Measurements from ENCODE around the gene IL4R.
"Not testable (repeated sequence)": the region's sequence is repeated elsewhere in the genome, so short reads cannot be mapped to it uniquely, and the experiment has no call there.

The IL4R gene

DNA sequence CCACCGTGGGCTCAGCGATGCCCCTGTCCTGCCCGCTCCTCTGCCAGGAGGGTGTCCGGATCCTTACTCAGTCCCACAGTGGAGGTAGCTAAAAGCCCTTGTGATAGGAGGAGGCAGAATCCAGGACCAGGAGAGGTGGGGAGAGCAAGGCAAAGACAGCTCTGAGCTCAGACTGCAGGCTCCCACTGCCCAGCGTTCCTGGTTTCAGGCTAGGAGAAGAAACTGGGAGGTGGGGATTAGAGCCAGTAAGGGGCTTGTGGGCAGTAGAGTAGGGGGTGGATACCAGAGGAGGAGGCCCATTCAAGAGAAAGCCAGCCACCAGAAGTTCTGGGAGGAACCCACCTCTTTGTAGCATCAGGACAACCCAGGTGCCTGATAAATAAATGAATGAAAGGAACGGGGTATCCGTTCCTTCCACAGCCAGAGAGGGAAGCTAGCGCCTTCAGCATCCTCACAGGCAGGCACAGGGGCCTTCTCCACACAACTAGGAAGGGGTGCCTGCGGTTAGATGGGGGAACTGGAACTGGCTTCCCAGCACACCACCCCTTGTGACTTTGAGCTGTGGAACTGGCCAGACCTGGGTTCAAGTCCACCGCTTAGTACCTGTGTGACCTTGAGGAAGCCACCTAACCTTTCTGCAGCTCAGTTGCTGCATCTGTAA lies 90.5 kb downstream of the IL4R start:
- DNase-seq (ENCODE audit: low spot score): no peak

DNA sequence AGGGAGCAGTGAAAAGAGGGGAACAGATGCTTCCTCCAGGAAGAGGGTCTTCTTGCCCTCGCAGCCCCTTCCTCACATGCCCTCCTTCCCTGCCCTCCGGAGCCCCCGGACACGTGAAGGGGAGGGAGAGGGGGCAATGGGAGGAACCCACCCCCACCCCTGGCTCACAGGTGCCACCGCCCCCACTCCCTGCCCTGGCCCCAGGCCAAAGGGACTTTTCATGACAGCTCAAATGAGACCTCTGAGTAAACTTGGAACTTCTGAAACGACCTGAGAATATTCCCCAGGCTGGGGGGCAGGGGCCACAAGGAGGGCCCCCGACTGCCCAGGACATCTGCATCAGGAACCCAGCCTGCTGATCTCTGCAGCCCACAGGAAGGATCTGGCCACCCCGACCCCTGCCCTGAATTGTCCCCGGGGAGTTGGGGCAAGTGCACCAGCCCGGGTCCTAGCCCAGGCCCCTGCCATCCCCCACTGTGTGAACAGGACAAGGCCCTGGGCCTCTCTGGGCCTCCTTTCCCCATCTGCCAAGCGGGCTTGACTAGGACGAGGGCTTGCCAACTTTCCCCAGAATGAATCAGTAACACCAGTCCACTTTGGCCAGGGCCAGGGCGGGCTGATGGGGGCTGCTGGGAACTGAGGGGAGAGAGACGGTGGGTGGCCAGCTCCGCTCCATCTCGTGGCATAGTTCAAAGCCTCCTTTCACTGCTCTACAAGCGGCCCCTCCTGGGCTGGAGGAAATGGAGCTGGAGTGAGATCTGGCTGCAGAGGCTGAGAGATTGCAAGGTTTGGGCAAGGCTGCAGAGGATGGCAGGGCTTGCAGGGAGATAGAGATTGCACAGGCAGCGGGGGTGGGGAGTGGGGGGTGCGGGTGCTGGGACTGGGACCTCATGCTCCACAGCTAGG lies 92.0 kb downstream of the IL4R start:
- DNase-seq (ENCODE audit: low spot score): no peak

DNA sequence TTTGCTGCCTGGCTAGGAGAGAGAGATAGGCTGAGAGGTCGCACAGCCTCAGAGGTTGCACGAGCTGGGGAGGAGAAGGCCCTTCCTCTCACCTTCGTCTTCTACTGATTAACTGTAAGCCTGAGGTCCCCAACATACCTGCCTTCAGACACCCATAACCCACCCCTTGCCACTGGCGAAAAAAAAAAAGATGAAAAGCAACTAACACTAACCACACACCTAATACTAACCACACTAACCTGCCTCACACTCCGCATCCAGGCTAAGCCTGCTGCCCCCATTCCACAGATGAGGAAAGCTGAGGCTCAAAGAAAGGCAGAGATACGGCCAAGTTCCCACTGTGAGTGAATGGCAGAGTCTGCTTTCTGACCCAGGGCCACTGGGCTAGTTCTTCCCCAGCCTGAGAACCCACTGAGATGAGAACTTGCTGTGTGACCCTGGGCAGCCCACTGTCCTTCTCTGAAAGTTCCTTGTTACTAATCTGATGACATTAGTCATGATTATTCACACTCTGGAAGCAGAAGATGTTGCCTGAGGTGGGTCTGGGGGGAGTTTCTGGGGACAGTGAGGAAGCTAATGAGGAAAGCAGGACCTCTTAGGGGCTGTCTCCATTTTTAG lies 92.8 kb downstream of the IL4R start:
- no peak for DNase-seq (ENCODE audit: low spot score)

DNA sequence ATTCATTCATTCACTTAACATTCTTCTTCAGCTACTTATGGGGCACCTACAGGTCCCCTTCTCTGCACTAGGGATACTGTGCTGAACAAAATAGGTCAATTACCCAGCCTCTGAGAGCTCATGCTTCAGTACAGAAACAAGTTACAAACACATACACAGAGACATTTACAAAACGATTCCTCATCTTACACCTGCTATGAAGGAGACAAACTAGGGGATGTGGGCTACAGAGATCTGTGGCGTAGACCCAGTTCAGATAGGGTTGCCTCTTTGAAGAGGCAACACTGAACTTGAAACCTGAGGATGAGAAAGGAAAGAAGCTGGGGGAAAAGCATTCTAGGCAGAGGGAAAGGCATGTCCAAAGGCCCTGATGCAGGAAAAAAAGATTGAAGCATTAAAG lies 93.4 kb downstream of the IL4R start:
- DNase-seq (ENCODE audit: low spot score): no peak

DNA sequence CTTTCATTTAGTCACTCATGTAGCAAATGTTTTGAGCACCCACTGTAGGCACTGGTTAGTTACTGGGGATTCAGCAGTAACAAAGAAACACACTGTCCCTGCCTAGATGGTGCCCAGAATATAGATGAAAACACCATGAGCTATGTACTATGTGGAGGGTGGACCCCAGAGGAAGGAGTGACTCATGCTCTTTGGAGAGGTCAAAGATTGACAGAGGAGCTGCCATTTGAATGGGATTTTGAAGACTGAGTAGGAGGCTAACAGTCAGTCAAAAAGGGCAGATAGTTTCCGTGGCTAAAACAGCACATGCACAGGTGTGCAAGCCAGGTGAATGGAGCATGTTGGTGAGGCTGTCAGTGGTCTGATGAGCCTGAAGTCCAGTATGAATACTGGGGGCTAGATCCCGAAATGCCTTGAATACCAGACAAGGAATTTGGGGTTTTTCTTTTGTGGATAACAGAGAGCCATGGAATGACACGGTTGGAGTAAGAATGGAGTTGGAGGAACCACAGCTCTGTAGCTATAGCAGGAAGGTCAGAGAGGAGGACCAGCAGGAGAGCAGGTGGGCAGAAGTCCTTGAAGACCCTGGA lies 94.3 kb downstream of the IL4R start:
- DNase-seq (ENCODE audit: low spot score): peak; percentile 75

DNA sequence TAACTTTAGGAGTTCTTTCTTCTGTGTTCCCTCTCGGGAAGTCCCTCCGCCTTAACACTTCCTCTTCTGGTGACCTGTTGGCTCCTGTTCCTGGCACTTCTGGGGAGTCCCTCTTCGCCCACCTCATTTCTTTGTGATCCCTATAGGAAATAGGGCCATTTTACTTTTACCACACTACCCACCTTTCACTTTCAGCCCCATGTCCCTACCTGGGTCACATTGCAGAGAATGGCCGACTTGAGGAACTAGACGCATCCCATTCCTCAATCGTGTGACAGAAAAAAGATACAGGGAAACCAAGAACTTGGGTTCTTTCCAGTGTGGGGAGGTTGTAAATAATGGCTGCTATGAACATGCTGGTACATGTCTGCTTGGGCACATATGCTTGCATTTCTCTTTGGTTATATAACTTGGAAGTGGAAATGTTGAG lies 94.8 kb downstream of the IL4R start:
- no peak for DNase-seq (ENCODE audit: low spot score)

DNA sequence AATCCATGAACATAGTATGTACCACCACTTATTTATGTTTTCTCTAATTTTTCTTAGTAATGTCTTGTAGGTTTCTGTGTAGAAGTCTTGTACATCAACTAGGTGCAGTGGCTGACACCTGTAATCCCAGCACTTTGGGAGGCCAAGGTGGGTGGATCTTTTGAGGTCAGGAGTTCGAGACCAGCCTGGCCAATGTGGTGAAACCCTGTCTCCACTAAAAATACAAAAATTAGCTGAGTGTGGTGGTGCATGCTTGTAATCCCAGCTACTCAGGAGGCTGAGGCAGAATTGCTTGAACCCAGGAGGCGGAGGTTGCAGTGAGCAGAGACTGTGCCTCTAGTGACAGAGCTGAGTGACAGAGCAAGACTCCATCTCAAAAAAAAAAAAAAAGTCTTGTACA lies 96.2 kb downstream of the IL4R start:
- DNase-seq (ENCODE audit: low spot score): not testable (repeated sequence)

DNA sequence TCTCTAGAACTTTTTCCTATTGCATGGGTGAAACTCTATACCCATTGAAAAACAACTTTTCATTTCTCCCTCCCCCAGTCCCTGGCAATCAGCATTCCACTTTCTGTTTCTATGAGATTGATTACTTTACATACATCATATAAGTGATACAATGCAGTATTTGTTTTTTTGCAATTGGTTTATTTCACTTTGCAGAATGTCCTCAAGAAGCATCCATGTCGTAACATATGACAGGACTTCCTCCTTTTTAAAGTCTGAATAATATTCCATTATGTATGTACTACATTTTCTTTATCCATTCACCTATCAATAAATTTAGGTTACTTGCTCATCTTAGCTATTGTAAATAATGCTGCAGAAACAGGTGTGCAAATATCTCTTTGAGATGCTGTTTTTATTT lies 97.0 kb downstream of the IL4R start:
- no peak for DNase-seq (ENCODE audit: low spot score)

DNA sequence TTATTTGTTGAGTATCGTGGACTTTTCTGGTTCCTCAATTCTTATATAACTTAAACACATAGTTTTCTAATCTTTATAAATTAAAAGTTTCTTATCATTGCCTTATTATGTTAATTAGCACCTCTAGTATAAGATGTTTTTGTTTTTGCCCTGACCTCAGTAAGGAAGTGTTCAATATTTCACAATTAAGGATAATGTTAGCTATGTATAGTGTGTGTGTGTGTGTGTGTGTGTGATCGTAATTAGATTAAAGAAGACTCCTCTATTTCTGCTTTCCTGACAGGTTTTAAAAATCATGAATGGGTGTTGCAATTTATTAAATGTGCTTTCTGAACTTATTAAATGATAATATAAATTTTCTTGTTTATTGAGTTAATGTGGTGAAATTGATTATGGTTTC lies 100.2 kb downstream of the IL4R start:
- DNase-seq (ENCODE audit: low spot score): no peak

All from SW480 (cell line).